ENCODE measurements around the gene NFE2L2.
"Not testable (repeated sequence)": the region's sequence is repeated elsewhere in the genome, so short reads cannot be mapped to it uniquely, and the experiment has no call there.

The NFE2L2 gene

GRCh38 chr2:177252808-177253531, 11.6 kb downstream of the NFE2L2 start:
- Histone ChIP-seq H3K9ac (no peak overlapping the region), H3K9me3 (ENCODE audit: control insufficient read depth, low read length) (no peaks in the 10 kb centered on the region), H3K36me3 (ENCODE audit: control insufficient read depth, insufficient read depth, low read length) (no peaks in the 10 kb centered on the region), H3K27me3 (ENCODE audit: control insufficient read depth, insufficient read depth, low read length) (no peaks in the 10 kb centered on the region), H3K4me2 (ENCODE audit: low read length) (no peak overlapping the region), H3K4me1 (peaks cover 29% of the 10 kb centered on the region), H3K27ac (no peak overlapping the region), H3K4me3 (ENCODE audit: low read depth, low read length) (no peak overlapping the region), H2AFZ (no peak overlapping the region), H3K79me2 (peaks cover 82% of the 10 kb centered on the region)
- TF ChIP-seq, protein P1, sequence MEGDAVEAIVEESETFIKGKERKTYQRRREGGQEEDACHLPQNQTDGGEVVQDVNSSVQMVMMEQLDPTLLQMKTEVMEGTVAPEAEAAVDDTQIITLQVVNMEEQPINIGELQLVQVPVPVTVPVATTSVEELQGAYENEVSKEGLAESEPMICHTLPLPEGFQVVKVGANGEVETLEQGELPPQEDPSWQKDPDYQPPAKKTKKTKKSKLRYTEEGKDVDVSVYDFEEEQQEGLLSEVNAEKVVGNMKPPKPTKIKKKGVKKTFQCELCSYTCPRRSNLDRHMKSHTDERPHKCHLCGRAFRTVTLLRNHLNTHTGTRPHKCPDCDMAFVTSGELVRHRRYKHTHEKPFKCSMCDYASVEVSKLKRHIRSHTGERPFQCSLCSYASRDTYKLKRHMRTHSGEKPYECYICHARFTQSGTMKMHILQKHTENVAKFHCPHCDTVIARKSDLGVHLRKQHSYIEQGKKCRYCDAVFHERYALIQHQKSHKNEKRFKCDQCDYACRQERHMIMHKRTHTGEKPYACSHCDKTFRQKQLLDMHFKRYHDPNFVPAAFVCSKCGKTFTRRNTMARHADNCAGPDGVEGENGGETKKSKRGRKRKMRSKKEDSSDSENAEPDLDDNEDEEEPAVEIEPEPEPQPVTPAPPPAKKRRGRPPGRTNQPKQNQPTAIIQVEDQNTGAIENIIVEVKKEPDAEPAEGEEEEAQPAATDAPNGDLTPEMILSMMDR (IDR thresholded peaks at IDR 0.05): no peak

DNA sequence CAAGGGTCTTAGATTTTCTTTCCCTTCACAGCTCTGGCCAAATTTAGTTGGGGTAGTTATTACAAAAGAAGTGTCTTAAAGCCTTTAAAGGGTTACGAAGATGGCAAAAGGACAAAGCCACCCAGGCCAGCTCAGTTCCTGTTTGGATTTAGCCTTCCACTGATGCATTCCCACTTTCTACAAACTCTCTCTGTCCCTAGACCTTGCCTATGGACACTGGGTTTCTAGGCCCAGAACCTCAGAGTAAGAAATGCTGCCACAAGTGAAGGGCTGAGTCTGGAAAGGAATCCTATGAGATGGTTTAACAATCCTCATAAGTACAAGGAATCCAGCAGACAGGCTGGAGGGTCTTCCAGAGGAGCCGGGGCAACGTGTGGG, 13.4 kb downstream of the NFE2L2 start:
- peaks cover 67% of the 10 kb centered on the region for H3K79me2 ChIP-seq
- no peaks in the 10 kb centered on the region for H3K27me3 ChIP-seq (ENCODE audit: control insufficient read depth, insufficient read depth, low read length)
- TF ChIP-seq, protein P1 (IDR thresholded peaks at IDR 0.05): no peak
- H3K4me2 ChIP-seq (ENCODE audit: low read length): no peak overlapping the region
- H3K4me1 ChIP-seq: peaks cover 25% of the 10 kb centered on the region
- H3K9me3 ChIP-seq (ENCODE audit: control insufficient read depth, low read length): no peaks in the 10 kb centered on the region
- no peak overlapping the region for H3K9ac ChIP-seq
- no peak overlapping the region for H3K27ac ChIP-seq
- H3K4me3 ChIP-seq (ENCODE audit: low read depth, low read length): no peak overlapping the region
- no peaks in the 10 kb centered on the region for H3K36me3 ChIP-seq (ENCODE audit: control insufficient read depth, insufficient read depth, low read length)
- no peak overlapping the region for H2AFZ ChIP-seq

DNA sequence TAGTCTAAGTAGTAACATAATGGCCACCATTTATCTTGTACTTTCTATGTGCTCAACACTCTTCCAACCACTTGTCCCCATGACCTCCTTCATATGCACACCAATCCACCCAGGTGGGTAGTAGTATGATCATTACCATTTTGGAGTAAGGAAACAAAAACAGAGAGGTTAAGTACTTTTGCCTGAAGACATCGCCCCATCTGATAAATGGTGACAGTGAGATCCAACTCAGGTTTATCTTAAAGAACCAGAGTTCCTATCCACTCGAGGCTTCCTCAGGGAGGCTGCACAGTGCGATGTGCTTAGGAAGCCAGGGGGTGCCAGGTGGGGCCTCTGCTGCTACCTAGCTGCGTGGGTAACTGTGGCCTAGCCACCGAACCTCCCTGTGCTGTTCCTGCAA, 14.1 kb downstream of the NFE2L2 start:
- H3K4me2 ChIP-seq (ENCODE audit: low read length): no peak overlapping the region
- no peak overlapping the region for H3K9ac ChIP-seq
- TF ChIP-seq, protein P1 (IDR thresholded peaks at IDR 0.05): no peak
- H3K9me3 ChIP-seq (ENCODE audit: control insufficient read depth, low read length): no peaks in the 10 kb centered on the region
- H2AFZ ChIP-seq: no peak overlapping the region
- H3K36me3 ChIP-seq (ENCODE audit: control insufficient read depth, insufficient read depth, low read length): no peaks in the 10 kb centered on the region
- H3K27ac ChIP-seq: no peak overlapping the region
- H3K4me3 ChIP-seq (ENCODE audit: low read depth, low read length): no peak overlapping the region
- no peaks in the 10 kb centered on the region for H3K27me3 ChIP-seq (ENCODE audit: control insufficient read depth, insufficient read depth, low read length)
- peaks cover 65% of the 10 kb centered on the region for H3K79me2 ChIP-seq
- peaks cover 21% of the 10 kb centered on the region for H3K4me1 ChIP-seq

DNA sequence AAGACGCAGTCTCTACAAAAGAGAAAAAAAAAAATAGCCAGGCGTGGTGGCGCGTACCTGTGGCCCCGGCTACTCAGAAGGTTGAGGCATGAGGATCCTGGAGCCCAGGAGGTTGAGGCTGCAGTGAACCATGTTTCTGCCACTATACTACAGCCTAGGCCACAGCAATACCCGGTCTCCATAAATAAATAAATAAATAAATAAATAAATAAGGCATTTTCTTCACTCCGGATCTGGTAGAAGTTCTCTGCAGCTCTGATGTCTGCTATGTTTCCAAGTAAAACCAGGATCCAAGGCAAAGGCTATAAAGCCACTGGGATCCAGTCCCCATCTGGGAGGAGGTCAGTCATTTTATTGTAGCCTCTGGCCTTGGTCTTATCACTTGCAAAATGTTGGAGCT, 15.5 kb downstream of the NFE2L2 start:
- no peak overlapping the region for H3K4me3 ChIP-seq (ENCODE audit: low read depth, low read length)
- H3K4me1 ChIP-seq: peaks cover 7% of the 10 kb centered on the region
- TF ChIP-seq, protein P1 (IDR thresholded peaks at IDR 0.05): no peak
- no peak overlapping the region for H2AFZ ChIP-seq
- no peak overlapping the region for H3K27ac ChIP-seq
- no peak overlapping the region for H3K4me2 ChIP-seq (ENCODE audit: low read length)
- no peaks in the 10 kb centered on the region for H3K27me3 ChIP-seq (ENCODE audit: control insufficient read depth, insufficient read depth, low read length)
- H3K79me2 ChIP-seq: peaks cover 59% of the 10 kb centered on the region
- H3K36me3 ChIP-seq (ENCODE audit: control insufficient read depth, insufficient read depth, low read length): no peaks in the 10 kb centered on the region
- H3K9me3 ChIP-seq (ENCODE audit: control insufficient read depth, low read length): no peaks in the 10 kb centered on the region
- no peak overlapping the region for H3K9ac ChIP-seq

GRCh38 chr2:177247693-177248262, 16.7 kb downstream of the NFE2L2 start:
- Histone ChIP-seq H3K4me3 (ENCODE audit: low read depth, low read length) (no peak overlapping the region), H3K36me3 (ENCODE audit: control insufficient read depth, insufficient read depth, low read length) (no peaks in the 10 kb centered on the region), H3K79me2 (peaks cover 57% of the 10 kb centered on the region), H3K4me1 (peaks cover 15% of the 10 kb centered on the region), H2AFZ (no peak overlapping the region), H3K9ac (no peak overlapping the region), H3K27me3 (ENCODE audit: control insufficient read depth, insufficient read depth, low read length) (no peaks in the 10 kb centered on the region), H3K27ac (no peak overlapping the region), H3K4me2 (ENCODE audit: low read length) (no peak overlapping the region), H3K9me3 (ENCODE audit: control insufficient read depth, low read length) (no peaks in the 10 kb centered on the region)
- TF ChIP-seq, protein P1 (IDR thresholded peaks at IDR 0.05): no peak

GRCh38 chr2:177246523-177247030, 17.9 kb downstream of the NFE2L2 start:
- not testable (repeated sequence) for H3K4me3 ChIP-seq (ENCODE audit: low read depth, low read length); H3K9me3 ChIP-seq (ENCODE audit: control insufficient read depth, low read length); H3K27me3 ChIP-seq (ENCODE audit: control insufficient read depth, insufficient read depth, low read length); H2AFZ ChIP-seq; H3K4me2 ChIP-seq (ENCODE audit: low read length); H3K9ac ChIP-seq; H3K27ac ChIP-seq; H3K36me3 ChIP-seq (ENCODE audit: control insufficient read depth, insufficient read depth, low read length)
- Histone ChIP-seq H3K4me1 (peaks cover 20% of the 10 kb centered on the region), H3K79me2 (peaks cover 47% of the 10 kb centered on the region)

Data from parathyroid adenoma (tissue), 2 donors.